B cell (primary cell): ENCODE results near the gene TMEM42.
"Not testable (repeated sequence)": the region's sequence is repeated elsewhere in the genome, so short reads cannot be mapped to it uniquely, and the experiment has no call there.

ENCODE experiments used
- EZH2 ChIP-seq: IDR thresholded peaks from 2 replicates; pipeline ENCODE4 v1.6.1; 2012; ENCODE audit warnings: borderline replicate concordance, low read depth, mild to moderate bottlenecking, moderate library complexity, low read length; ENCODE audit not compliant: insufficient read depth, poor library complexity, severe bottlenecking
- TF ChIP-seq, protein P1 (sequence below): fragments of 200-600 bp; IDR thresholded peaks from one replicate; pipeline ENCODE4 v1.8.0; 2022; ENCODE audit warnings: antibody characterized with exemption, mild to moderate bottlenecking

DNA sequence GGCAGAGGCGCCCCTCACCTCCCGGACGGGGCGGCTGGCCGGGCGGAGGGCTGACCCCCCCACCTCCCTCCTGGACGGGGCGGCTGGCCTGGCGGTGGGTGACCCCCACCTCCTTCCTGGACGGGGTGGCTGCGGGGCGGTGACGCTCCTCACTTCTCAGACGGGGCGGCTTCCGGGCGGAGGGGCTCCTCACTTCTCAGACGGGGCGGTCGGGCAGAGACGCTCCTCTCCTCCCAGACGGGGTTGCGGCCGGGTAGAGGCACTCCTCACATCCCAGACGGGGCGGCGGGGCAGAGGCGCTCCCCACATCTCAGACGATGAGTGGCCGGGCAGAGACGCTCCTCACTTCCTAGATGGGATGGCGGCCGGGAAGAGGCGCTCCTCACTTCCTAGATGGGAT is 40.5 kb upstream of the TMEM42 start:
- TF ChIP-seq, protein P1, sequence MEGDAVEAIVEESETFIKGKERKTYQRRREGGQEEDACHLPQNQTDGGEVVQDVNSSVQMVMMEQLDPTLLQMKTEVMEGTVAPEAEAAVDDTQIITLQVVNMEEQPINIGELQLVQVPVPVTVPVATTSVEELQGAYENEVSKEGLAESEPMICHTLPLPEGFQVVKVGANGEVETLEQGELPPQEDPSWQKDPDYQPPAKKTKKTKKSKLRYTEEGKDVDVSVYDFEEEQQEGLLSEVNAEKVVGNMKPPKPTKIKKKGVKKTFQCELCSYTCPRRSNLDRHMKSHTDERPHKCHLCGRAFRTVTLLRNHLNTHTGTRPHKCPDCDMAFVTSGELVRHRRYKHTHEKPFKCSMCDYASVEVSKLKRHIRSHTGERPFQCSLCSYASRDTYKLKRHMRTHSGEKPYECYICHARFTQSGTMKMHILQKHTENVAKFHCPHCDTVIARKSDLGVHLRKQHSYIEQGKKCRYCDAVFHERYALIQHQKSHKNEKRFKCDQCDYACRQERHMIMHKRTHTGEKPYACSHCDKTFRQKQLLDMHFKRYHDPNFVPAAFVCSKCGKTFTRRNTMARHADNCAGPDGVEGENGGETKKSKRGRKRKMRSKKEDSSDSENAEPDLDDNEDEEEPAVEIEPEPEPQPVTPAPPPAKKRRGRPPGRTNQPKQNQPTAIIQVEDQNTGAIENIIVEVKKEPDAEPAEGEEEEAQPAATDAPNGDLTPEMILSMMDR: not testable (repeated sequence)
- not testable (repeated sequence) for TF ChIP-seq EZH2
